OCI-LY7 (cell line): ENCODE results near the gene FAAP20. TPM values are rescaled to one million over a fixed set of nuclear protein-coding genes. Genes with fewer than 3 reads are reported as not detected.

Experiments used
- BruUV-seq: library from RNA; stranded (reverse); fragments of 400-500 nt; replicated peaks from 2 replicates; lab custom pipeline; 2021; lab: Mats Ljungman, UMichigan
- CTCF ChIA-PET: fragments of 300-600 bp; sonication (Branson Sonifier 250); formaldehyde crosslinking; loops from one replicate; lab custom pipeline; 2022; ENCODE audit warnings: antibody characterized with exemption; ENCODE audit not compliant: unreplicated experiment; lab: Charles Lee
- POLR2A ChIA-PET: fragments of 300-600 bp; sonication (Branson Sonifier 250); formaldehyde crosslinking; loops from one replicate; lab custom pipeline; 2022; ENCODE audit warnings: antibody characterized with exemption; lab: Charles Lee
- DNase-seq: peaks from one replicate; pipeline ENCODE4 v3.0.0-alpha.2; 2015; ENCODE audit warnings: low spot score
- H2AFZ ChIP-seq: fragments of 200-600 bp; sonication (generic), shearing (Covaris generic); 2 replicates; pipeline ENCODE4 v1.6.1; 2014; ENCODE audit warnings: mild to moderate bottlenecking, antibody characterized with exemption, low read length, moderate library complexity
- H3K27ac ChIP-seq: fragments of 200-600 bp; sonication (generic); 2 replicates; pipeline ENCODE4 v1.5.1; 2014; ENCODE audit warnings: mixed run types, low read depth, mild to moderate bottlenecking, moderate library complexity, low read length, inconsistent platforms; ENCODE audit not compliant: poor library complexity, severe bottlenecking
- H3K36me3 ChIP-seq: fragments of 200-600 bp; sonication (generic); 2 replicates; pipeline ENCODE4 v1.6.1; 2014; ENCODE audit warnings: mild to moderate bottlenecking, antibody characterized with exemption, low read length, moderate library complexity, mixed read lengths; ENCODE audit not compliant: insufficient read depth
- H3K4me1 ChIP-seq: fragments of 200-600 bp; sonication (generic); 2 replicates; pipeline ENCODE4 v1.5.1; 2014; ENCODE audit warnings: mild to moderate bottlenecking, low read length; ENCODE audit not compliant: insufficient read depth, poor library complexity, severe bottlenecking
- H3K4me2 ChIP-seq: fragments of 200-600 bp; sonication (generic); 2 replicates; pipeline ENCODE4 v1.6.1; 2014; ENCODE audit warnings: mild to moderate bottlenecking, low read length
- H3K4me3 ChIP-seq: fragments of 200-600 bp; sonication (generic); 2 replicates; pipeline ENCODE4 v1.5.1; 2014; ENCODE audit warnings: mild to moderate bottlenecking, low read depth, low read length; ENCODE audit not compliant: poor library complexity, severe bottlenecking
- H3K79me2 ChIP-seq: fragments of 200-600 bp; sonication (generic); 2 replicates; pipeline ENCODE4 v1.6.1; 2016; ENCODE audit warnings: low read depth, mild to moderate bottlenecking, low read length, moderate library complexity, mixed read lengths; ENCODE audit not compliant: insufficient read depth
- H3K9me2 ChIP-seq: fragments of 200-600 bp; sonication (generic); 2 replicates; pipeline ENCODE4 v1.6.1; 2016; ENCODE audit warnings: mild to moderate bottlenecking, low read length, mixed read lengths; ENCODE audit not compliant: insufficient read depth
- H3K9me3 ChIP-seq: fragments of 200-600 bp; sonication (generic); 2 replicates; pipeline ENCODE4 v1.6.1; 2014; ENCODE audit warnings: mild to moderate bottlenecking, mixed run types, low read length, mixed read lengths
- H4K20me1 ChIP-seq: fragments of 200-600 bp; sonication (generic); 2 replicates; pipeline ENCODE4 v1.6.1; 2014; ENCODE audit warnings: mild to moderate bottlenecking, antibody characterized with exemption, low read length, moderate library complexity, mixed read lengths; ENCODE audit not compliant: insufficient read depth
- CTCF ChIP-seq: fragments of 200-600 bp; sonication (generic); conservative IDR thresholded peaks from 2 replicates; pipeline ENCODE4 v1.5.1; 2014; ENCODE audit warnings: mild to moderate bottlenecking, antibody characterized with exemption, low read length, moderate library complexity, mixed read lengths
- EZH2phosphoT487 ChIP-seq: fragments of 200-600 bp; sonication (generic); IDR thresholded peaks from 2 replicates; pipeline ENCODE4 v1.6.1; 2018; ENCODE audit warnings: low read depth, borderline replicate concordance, mild to moderate bottlenecking, mixed run types, antibody characterized with exemption, low read length, moderate library complexity, mixed read lengths
- intact Hi-C: fragments of 100-400 bp; cut with micrococcal nuclease; formaldehyde crosslinking; loops from one replicate; pipeline ENCODE4 v1.10.0; 2022; ENCODE audit not compliant: unreplicated experiment
- total RNA-seq, 2 experiments: library from RNA; depleted of rRNA in 1 of 2; stranded (reverse); fragments of >200 nt in 1 of 2; shearing (Covaris generic) in 1 of 2; gene quantifications; 2 replicates each; pipeline ENCODE4 v1.2.3, GENCODE V29; 2014 to 2022

Gene FAAP20
- total RNA-seq, 2 experiments from 2014 or later = 47.4 to 55.7 TPM

GRCh38 chr1:2163205-2163604 lies 31.4 kb downstream of the FAAP20 start:
- CTCF ChIA-PET = no interaction called here
- intact Hi-C loops = no loop called here

GRCh38 chr1:2160451-2161300 lies 33.9 kb downstream of the FAAP20 start:
- H3K9me3 ChIP-seq = no peaks in the 10 kb centered on the region
- no peaks in the 10 kb centered on the region for H3K79me2 ChIP-seq
- POLR2A ChIA-PET = interaction anchor here (0.6 kb wide), 1 partner anchor 438 kb away, joined by 3 read pairs; no protein-coding TSS in a partner anchor
- H3K4me1 ChIP-seq = no peaks in the 10 kb centered on the region
- no peak overlapping the region for H3K27ac ChIP-seq
- intact Hi-C loops = no loop called here
- DNase-seq = no peak
- no peaks in the 10 kb centered on the region; the same call in 1 of the 2 replicates for H3K36me3 ChIP-seq
- no peak for TF ChIP-seq EZH2phosphoT487
- TF ChIP-seq CTCF = no peak
- CTCF ChIA-PET = no interaction called here
- H3K4me3 ChIP-seq = no peak overlapping the region
- H4K20me1 ChIP-seq = no peaks in the 10 kb centered on the region
- no peak overlapping the region for H2AFZ ChIP-seq
- no TSS peak for BruUV-seq
- H3K4me2 ChIP-seq = no peak overlapping the region
- H3K9me2 ChIP-seq = no peaks in the 10 kb centered on the region

More at GRCh38 chr1:2163205-2163604, 31.4 kb downstream of the FAAP20 start:
- Histone ChIP-seq H2AFZ (no peak overlapping the region), H3K79me2 (no peaks in the 10 kb centered on the region), H3K4me1 (no peaks in the 10 kb centered on the region), H3K4me3 (no peak overlapping the region), H3K9me3 (no peaks in the 10 kb centered on the region), H3K27ac (no peak overlapping the region), H3K4me2 (no peak overlapping the region), H3K9me2 (no peaks in the 10 kb centered on the region), H3K36me3 (no peaks in the 10 kb centered on the region; the same call in 1 of the 2 replicates), H4K20me1 (no peaks in the 10 kb centered on the region)
- no TSS peak for BruUV-seq
- no peak for DNase-seq
- TF ChIP-seq EZH2phosphoT487 (no peak), CTCF (no peak)
- POLR2A ChIA-PET = no interaction called here

GRCh38 chr1:2159124-2159523 lies 35.4 kb downstream of the FAAP20 start:
- Histone ChIP-seq H3K4me1 (no peaks in the 10 kb centered on the region), H3K4me3 (no peak overlapping the region), H3K9me3 (no peaks in the 10 kb centered on the region), H3K79me2 (no peaks in the 10 kb centered on the region), H3K36me3 (no peaks in the 10 kb centered on the region; the same call in 1 of the 2 replicates), H3K9me2 (no peaks in the 10 kb centered on the region), H4K20me1 (no peaks in the 10 kb centered on the region), H2AFZ (no peak overlapping the region), H3K27ac (no peak overlapping the region), H3K4me2 (no peak overlapping the region)
- intact Hi-C loops = no loop called here
- TF ChIP-seq EZH2phosphoT487 = no peak
- TF ChIP-seq CTCF = no peak
- ChIA-PET POLR2A (no interaction called here), CTCF (interaction anchor here (0.6 kb wide), 1 partner anchor 132 kb away, joined by 11 read pairs; no protein-coding TSS in a partner anchor)
- BruUV-seq = no TSS peak
- DNase-seq = no peak
